Measurements from ENCODE around the gene MRPL44. TPM values are rescaled to one million over a fixed set of nuclear protein-coding genes. Genes with fewer than 3 reads are reported as not detected.
"Not testable (repeated sequence)": the region's sequence is repeated elsewhere in the genome, so short reads cannot be mapped to it uniquely, and the experiment has no call there.

Gene MRPL44
- total RNA-seq, 2 donors from 2014 or later: 40.8 to 49.4 TPM

DNA sequence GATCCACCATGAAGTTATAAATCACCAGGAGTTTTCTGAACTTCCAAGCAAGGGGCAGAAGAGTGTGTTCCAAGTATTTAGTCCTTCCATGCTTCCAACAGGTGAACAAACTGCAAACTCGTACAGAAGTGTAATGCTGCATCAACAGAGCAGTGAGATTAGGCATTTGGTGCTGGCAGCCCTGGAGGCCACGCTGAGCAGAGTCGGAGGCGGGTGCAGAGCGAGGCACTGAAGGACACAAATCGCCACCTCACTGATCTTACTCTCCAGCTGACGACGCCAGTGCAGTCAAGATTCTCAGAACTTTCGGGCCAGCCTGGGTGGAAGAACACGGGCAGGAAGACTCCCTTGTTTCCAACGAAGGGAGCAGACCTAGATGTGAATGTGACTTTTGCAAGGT lies 42.6 kb downstream of the MRPL44 start:
- Histone ChIP-seq H3K9me3 (no peaks in the 10 kb centered on the region), H3K4me1 (no peaks in the 10 kb centered on the region), H3K36me3 (no peaks in the 10 kb centered on the region), H3K27me3 (no peaks in the 10 kb centered on the region), H3K9ac (ENCODE audit: low read depth in 2 of 2, low read length in 2 of 2) (no peak overlapping the region), H3K4me3 (no peak overlapping the region), H3K27ac (no peak overlapping the region)
- TF ChIP-seq, protein P1, sequence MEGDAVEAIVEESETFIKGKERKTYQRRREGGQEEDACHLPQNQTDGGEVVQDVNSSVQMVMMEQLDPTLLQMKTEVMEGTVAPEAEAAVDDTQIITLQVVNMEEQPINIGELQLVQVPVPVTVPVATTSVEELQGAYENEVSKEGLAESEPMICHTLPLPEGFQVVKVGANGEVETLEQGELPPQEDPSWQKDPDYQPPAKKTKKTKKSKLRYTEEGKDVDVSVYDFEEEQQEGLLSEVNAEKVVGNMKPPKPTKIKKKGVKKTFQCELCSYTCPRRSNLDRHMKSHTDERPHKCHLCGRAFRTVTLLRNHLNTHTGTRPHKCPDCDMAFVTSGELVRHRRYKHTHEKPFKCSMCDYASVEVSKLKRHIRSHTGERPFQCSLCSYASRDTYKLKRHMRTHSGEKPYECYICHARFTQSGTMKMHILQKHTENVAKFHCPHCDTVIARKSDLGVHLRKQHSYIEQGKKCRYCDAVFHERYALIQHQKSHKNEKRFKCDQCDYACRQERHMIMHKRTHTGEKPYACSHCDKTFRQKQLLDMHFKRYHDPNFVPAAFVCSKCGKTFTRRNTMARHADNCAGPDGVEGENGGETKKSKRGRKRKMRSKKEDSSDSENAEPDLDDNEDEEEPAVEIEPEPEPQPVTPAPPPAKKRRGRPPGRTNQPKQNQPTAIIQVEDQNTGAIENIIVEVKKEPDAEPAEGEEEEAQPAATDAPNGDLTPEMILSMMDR (IDR thresholded peaks at IDR 0.05): no peak
- intact Hi-C loops (cut with DNase I): no loop called here
- DNase-seq: no peak

DNA sequence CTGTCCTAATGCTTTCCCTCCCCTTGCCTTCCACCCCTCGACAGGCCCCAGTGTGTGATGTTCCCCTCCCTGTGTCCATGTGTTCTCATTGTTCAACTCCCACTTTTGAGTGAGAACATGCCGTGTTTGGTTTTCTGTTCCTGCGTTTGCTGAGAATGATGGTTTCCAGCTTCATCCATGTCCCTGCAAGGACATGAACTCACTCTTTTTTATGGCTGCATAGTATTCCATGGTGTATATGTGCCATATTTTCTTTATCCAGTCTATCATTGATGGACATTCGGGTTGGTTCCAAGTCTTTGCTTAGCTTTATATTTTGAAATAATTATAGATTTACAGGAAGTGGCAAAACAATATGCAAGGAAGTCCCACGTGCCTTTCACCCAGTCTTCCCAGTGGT lies 43.4 kb downstream of the MRPL44 start:
- H3K9ac ChIP-seq (ENCODE audit: low read depth in 2 of 2, low read length in 2 of 2); intact Hi-C loops (cut with DNase I); H3K36me3 ChIP-seq; H3K9me3 ChIP-seq; H3K4me1 ChIP-seq; H3K4me3 ChIP-seq; DNase-seq; H3K27me3 ChIP-seq; H3K27ac ChIP-seq: not testable (repeated sequence)

DNA sequence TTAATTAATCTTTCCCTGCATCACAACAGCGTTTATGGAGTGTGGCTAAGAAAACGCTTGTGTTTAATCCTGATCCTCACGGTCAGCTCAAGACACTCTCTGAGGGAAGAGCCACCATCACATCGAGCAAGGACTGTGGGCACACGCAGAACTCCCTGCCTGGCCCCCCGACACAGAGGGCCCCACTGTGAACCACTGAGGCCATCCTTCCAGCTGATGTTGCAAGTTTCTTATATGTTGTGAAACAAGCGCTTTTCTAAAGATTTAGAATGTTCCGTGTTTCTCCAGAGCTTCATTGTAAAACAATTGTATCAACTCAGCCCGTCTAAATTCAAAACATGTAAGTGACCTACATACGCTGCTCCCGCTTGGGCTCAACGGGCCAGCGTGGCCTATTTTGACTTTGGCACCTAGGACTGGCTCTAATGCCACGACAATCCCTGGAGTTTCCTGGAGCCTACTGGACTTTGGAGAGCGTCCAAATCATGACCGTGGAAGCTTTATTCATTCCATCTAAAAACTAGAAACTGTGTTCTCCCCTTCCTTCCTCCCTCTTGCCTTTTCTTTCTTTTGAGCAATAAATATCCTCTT lies 46.9 kb downstream of the MRPL44 start:
- Histone ChIP-seq H3K9me3 (no peaks in the 10 kb centered on the region), H3K4me1 (peaks cover under 1% of the 10 kb centered on the region), H3K9ac (ENCODE audit: low read depth in 2 of 2, low read length in 2 of 2) (no peak overlapping the region), H3K36me3 (no peaks in the 10 kb centered on the region), H3K27me3 (no peaks in the 10 kb centered on the region), H3K4me3 (no peak overlapping the region), H3K27ac (no peak overlapping the region)
- intact Hi-C loops (cut with DNase I): no loop called here
- DNase-seq: no peak
- TF ChIP-seq, protein P1 (IDR thresholded peaks at IDR 0.05): no peak

DNA sequence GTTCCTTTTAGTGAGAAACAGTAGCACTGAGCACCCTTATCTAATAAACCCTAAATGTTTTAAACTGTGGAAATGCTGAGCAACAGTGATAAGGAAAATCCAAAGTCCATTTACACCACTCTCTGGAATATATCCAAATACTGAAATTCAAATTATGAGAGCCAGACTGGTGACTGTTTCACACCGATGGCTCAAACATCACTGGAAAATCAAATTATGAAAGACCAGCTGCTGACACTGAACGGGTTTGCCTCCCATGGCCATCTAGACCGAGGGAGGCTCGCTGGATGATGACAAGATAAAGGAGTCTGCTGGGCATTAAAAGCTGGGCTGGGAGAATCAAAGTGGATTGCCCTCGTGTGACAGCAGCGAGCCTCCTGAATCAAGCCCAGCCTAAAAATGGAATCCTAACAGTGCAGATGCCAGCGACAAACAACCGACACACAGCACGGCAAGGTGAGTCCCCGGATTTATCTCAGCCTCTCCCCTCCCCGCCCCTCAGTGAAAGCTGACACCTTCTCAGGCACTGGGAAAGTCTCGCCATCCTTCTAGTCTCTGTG lies 51.5 kb downstream of the MRPL44 start:
- Histone ChIP-seq H3K36me3 (no peaks in the 10 kb centered on the region), H3K4me1 (peaks cover 9% of the 10 kb centered on the region), H3K27ac (peak overlapping the region; percentile 76), H3K9ac (ENCODE audit: low read depth in 2 of 2, low read length in 2 of 2) (peak overlapping the region in 1 of 2 donors; percentile 47), H3K9me3 (no peaks in the 10 kb centered on the region), H3K27me3 (no peaks in the 10 kb centered on the region), H3K4me3 (no peak overlapping the region)
- intact Hi-C loops (cut with DNase I): no loop called here
- TF ChIP-seq, protein P1 (IDR thresholded peaks at IDR 0.05): no peak
- peak; percentile 61 for DNase-seq

DNA sequence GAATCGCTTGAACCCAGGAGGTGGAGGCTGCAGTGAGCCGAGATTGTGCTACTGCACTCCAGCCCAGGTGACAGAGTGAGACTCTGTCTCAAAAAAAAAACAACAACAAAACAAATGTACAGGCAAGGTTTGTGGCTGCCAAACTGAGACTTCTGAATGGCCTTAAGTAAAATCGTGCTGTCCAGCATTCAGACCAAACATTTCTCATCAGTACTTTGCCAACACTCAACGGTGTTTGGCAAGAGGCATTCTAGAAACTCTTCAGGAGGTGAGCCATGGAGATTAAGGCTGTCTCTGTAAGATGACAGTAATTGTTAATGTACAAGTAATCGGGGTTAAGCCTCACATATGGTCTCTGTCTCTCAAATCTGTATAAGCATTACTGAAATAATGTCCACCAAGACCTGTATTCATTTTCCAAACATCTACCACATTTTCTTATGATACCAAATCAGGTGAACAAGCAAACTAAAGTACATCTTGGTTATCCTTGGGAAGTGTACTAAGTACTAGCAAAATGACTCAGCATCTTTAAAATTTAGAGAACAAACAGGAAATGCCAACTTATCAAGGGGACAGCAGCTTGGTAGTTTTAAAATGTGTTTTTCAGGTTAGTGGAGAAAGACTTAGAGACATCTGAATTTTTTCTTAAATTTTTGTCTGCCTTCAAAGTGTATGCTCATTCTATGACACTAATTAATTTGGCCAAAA lies 52.5 kb downstream of the MRPL44 start:
- Histone ChIP-seq H3K4me1 (peaks cover 9% of the 10 kb centered on the region), H3K27ac (peak overlapping the region; percentile 76), H3K4me3 (no peak overlapping the region), H3K27me3 (no peaks in the 10 kb centered on the region), H3K9ac (ENCODE audit: low read depth in 2 of 2, low read length in 2 of 2) (no peak overlapping the region), H3K36me3 (no peaks in the 10 kb centered on the region), H3K9me3 (no peaks in the 10 kb centered on the region)
- TF ChIP-seq, protein P1 (IDR thresholded peaks at IDR 0.05): no peak
- no peak for DNase-seq
- intact Hi-C loops (cut with DNase I): no loop called here

DNA sequence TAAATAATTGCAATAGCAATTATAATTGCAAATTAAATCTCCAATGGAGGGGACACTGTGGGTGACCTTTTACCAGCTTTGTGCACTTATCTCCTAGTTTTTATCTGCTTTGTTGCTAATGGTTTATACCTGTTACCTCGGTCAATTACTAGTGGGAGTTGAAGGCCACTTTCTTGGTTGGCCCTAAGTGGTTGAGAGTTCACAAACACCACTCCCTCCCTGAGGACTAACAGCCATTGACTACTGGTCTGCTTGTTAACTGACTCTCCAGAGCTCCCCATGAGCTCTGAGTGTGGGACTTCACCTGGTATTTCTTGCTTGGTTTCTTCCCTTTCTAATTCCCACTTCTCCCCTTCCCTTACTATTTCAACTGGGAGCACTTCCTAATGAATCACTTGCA lies 54.6 kb downstream of the MRPL44 start:
- intact Hi-C loops (cut with DNase I): no loop called here
- TF ChIP-seq, protein P1 (IDR thresholded peaks at IDR 0.05): no peak
- Histone ChIP-seq H3K27ac (no peak overlapping the region), H3K9ac (ENCODE audit: low read depth in 2 of 2, low read length in 2 of 2) (no peak overlapping the region), H3K36me3 (no peaks in the 10 kb centered on the region), H3K4me1 (peaks cover 9% of the 10 kb centered on the region), H3K9me3 (no peaks in the 10 kb centered on the region), H3K27me3 (no peaks in the 10 kb centered on the region), H3K4me3 (no peak overlapping the region)
- DNase-seq: no peak
